HEK293T (cell line): ENCODE results near the gene DDX47.

Experiments
- BHLHE40 ChIP-seq: fragments of 450-650 bp; IDR thresholded peaks from 2 replicates; pipeline ENCODE4 v1.6.1; 2016; ENCODE audit warnings: mild to moderate bottlenecking, moderate library complexity, borderline replicate concordance
- FOXA1 ChIP-seq: fragments of 450-650 bp; IDR thresholded peaks from 2 replicates; pipeline ENCODE4 v1.6.1; 2016; ENCODE audit warnings: mild to moderate bottlenecking
- SP1 ChIP-seq: fragments of 450-650 bp; IDR thresholded peaks from 2 replicates; pipeline ENCODE4 v1.6.1; 2017
- SUZ12 ChIP-seq: fragments of 450-650 bp; IDR thresholded peaks from 2 replicates; pipeline ENCODE4 v1.6.1; 2016; ENCODE audit warnings: mild to moderate bottlenecking
- ZNF384 ChIP-seq: fragments of 450-650 bp; IDR thresholded peaks from 2 replicates; pipeline ENCODE4 v1.6.1; 2016

DNA sequence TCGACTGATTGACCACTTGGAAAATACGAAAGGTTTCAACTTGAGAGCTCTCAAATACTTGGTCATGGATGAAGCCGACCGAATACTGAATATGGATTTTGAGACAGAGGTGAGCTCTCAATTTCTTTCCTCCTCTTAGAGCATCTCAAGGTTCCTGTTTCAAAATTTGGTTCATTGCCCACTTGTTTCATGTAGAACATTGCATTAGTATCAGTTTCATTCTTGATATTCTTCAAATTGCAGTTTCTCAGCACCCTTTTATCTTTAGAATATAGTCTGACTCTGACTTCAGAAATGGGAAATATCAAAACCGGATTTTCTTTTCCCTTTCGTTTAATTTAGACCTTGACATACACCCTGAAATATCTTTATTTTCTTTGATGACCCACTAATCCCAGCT is 8.8 kb downstream of the DDX47 start:
- no peak for TF ChIP-seq BHLHE40
- no peak for TF ChIP-seq FOXA1
- TF ChIP-seq SUZ12: no peak
- no peak for TF ChIP-seq SP1
- TF ChIP-seq ZNF384: no peak
